GM06990 (cell line): ENCODE results near the gene SLC44A1.

Experiments used
- DNase-seq: peaks from one replicate; pipeline ENCODE4 v3.0.0-alpha.2; 2011; ENCODE audit not compliant: insufficient read length; ENCODE audit errors: extremely low read depth
- H3K27me3 ChIP-seq: replicated peaks from 2 replicates; pipeline ENCODE4 v1.6.0; 2011; ENCODE audit warnings: low read length; ENCODE audit not compliant: control insufficient read depth, insufficient read depth
- H3K36me3 ChIP-seq: 2 replicates; pipeline ENCODE4 v1.5.1; 2011; ENCODE audit warnings: low read length; ENCODE audit not compliant: control insufficient read depth, insufficient read depth
- H3K4me3 ChIP-seq: replicated peaks from 2 replicates; pipeline ENCODE4 v1.5.1; 2011; ENCODE audit warnings: low read depth, mild to moderate bottlenecking, control low read depth, low read length
- TF ChIP-seq, protein P1 (sequence below): IDR thresholded peaks from 2 replicates; pipeline ENCODE4 v1.5.1; 2011; ENCODE audit warnings: low read length, control low read depth, mild to moderate bottlenecking, inconsistent platforms; ENCODE audit not compliant: insufficient read depth, poor library complexity, severe bottlenecking

SLC44A1 gene

GRCh38 chr9:105468875-105469274 lies 224.4 kb downstream of the SLC44A1 start:
- TF ChIP-seq, protein P1, sequence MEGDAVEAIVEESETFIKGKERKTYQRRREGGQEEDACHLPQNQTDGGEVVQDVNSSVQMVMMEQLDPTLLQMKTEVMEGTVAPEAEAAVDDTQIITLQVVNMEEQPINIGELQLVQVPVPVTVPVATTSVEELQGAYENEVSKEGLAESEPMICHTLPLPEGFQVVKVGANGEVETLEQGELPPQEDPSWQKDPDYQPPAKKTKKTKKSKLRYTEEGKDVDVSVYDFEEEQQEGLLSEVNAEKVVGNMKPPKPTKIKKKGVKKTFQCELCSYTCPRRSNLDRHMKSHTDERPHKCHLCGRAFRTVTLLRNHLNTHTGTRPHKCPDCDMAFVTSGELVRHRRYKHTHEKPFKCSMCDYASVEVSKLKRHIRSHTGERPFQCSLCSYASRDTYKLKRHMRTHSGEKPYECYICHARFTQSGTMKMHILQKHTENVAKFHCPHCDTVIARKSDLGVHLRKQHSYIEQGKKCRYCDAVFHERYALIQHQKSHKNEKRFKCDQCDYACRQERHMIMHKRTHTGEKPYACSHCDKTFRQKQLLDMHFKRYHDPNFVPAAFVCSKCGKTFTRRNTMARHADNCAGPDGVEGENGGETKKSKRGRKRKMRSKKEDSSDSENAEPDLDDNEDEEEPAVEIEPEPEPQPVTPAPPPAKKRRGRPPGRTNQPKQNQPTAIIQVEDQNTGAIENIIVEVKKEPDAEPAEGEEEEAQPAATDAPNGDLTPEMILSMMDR, result no peak
- DNase-seq, result no peak
- Histone ChIP-seq H3K4me3 (no peak overlapping the region), H3K36me3 (no peaks in the 10 kb centered on the region), H3K27me3 (no peaks in the 10 kb centered on the region)

DNA sequence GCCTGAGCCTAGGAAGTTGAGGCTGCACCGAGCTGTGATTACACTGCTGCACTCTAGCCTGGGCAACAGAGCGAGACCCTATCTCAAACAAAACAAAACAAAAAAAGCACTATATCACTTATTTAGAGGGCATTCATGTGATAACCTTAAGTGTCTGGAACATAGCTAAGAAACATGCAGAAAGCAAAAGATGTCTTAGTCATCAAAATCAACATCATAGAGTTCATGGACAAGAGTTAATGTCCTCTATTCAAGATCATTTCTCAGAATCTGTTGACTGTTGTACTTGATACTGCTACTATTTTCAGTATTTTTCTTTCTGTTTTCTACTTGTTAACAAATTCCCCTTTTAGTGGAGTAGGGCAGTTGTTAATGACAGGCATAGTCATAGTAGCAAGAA lies 228.8 kb downstream of the SLC44A1 start:
- TF ChIP-seq, protein P1, result no peak

DNA sequence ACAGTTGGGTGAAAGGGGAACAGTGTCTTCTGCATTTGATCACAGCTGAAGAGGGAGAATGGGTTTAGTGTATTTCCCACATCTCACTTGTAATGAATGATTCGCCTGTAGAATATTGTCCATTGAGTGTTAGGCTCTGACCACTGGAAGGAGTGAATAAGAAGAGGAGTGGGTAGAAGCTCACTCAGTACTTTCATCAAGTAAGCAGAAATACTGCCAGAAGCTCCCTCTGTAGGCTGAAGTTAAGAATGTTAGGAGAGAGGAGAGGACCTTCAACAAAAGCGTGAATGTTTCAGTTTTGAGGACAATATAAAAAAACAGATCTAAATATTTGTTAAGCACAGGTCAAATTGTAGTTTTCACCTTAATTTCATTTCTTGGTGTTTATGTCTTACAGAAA lies 230.9 kb downstream of the SLC44A1 start:
- Histone ChIP-seq H3K36me3 (no peaks in the 10 kb centered on the region), H3K4me3 (no peak overlapping the region), H3K27me3 (no peaks in the 10 kb centered on the region)
- DNase-seq, result no peak
- TF ChIP-seq, protein P1, result peak; percentile 26

More for the DNA sequence above, 228.8 kb downstream of the SLC44A1 start:
- no peak for DNase-seq
- H3K27me3 ChIP-seq, result no peaks in the 10 kb centered on the region
- H3K4me3 ChIP-seq, result no peak overlapping the region
- no peaks in the 10 kb centered on the region for H3K36me3 ChIP-seq

DNA sequence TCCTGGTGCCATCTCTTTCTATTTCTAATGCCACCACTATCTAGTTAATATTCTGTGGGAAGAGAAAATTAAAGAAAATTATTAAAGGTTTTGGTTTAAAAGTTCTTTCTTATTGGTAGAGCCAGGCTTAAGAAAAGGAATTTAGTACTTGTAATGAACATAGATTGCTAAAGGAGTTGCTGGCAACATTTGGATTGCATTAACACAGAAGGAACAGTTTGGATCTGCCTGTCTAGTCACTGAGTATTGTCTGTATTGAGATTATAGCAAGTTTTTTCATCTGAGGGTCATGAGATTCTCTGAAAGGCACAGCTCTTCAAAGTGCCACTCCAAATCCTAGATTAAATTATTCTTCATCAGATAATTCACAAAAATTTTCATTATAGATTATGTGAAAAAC lies 235.4 kb downstream of the SLC44A1 start:
- Histone ChIP-seq H3K4me3 (no peak overlapping the region), H3K36me3 (no peaks in the 10 kb centered on the region), H3K27me3 (no peaks in the 10 kb centered on the region)
- TF ChIP-seq, protein P1, result no peak
- no peak for DNase-seq

DNA sequence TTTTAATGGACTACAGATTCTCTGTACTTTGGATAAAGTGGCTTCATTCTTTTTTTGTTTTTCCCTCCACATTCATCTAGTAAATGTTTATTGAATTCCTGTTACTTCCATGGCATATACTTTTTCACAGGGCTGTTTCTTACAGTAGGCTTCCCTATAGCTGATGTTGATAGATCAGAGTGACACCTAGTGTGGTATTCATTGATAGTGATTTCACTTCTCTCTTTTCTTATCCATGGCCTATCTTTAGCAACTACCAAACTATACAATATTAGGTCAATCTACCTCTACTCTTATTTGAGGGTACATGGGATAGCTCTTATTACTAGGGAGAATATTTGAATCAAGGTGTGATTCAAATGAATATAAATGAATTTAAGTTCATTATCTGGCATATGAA lies 239.2 kb downstream of the SLC44A1 start:
- Histone ChIP-seq H3K4me3 (no peak overlapping the region), H3K27me3 (no peaks in the 10 kb centered on the region), H3K36me3 (no peaks in the 10 kb centered on the region)
- DNase-seq, result no peak
- TF ChIP-seq, protein P1, result peak; percentile 2

GRCh38 chr9:105484226-105484625 lies 239.8 kb downstream of the SLC44A1 start:
- H3K4me3 ChIP-seq, result no peak overlapping the region
- DNase-seq, result no peak
- no peaks in the 10 kb centered on the region for H3K36me3 ChIP-seq
- H3K27me3 ChIP-seq, result no peaks in the 10 kb centered on the region
- TF ChIP-seq, protein P1, result no peak
